Ascending aorta (tissue), 2 donors: ENCODE data around the gene FRRS1L. TPM values are rescaled to one million over a fixed set of nuclear protein-coding genes. Genes with fewer than 3 reads are reported as not detected.

Source experiments
- DNase-seq, 2 donors: peaks; one replicate each; pipeline ENCODE4 v3.0.0-alpha.2; 2019; ENCODE audit warnings: low spot score in 2 of 2
- H3K27ac ChIP-seq, 2 donors: fragments of 200-600 bp; sonication (generic); one replicate each; pipeline ENCODE4 v1.5.1; 2016 to 2017; ENCODE audit warnings: mild to moderate bottlenecking in 1 of 2
- H3K27me3 ChIP-seq: fragments of 200-600 bp; sonication (generic); one replicate; pipeline ENCODE4 v1.5.1; 2017
- H3K36me3 ChIP-seq, 2 donors: fragments of 200-600 bp; sonication (generic); one replicate each; pipeline ENCODE4 v1.5.1; 2016
- H3K4me1 ChIP-seq, 2 donors: fragments of 200-600 bp; sonication (generic); one replicate each; pipeline ENCODE4 v1.5.1; 2016 to 2017; ENCODE audit warnings: mild to moderate bottlenecking in 1 of 2
- H3K4me3 ChIP-seq, 2 donors: fragments of 200-600 bp; sonication (generic); one replicate each; pipeline ENCODE4 v1.5.1; 2016 to 2017; ENCODE audit warnings: mild to moderate bottlenecking in 1 of 2
- H3K9me3 ChIP-seq, 2 donors: fragments of 200-600 bp; sonication (generic); one replicate each; pipeline ENCODE4 v1.5.1; 2016
- intact Hi-C: fragments of 100-400 bp; cut with DNase I; formaldehyde crosslinking; loops from one replicate; pipeline ENCODE4 v1.15.1; 2023
- total RNA-seq: library from RNA; depleted of rRNA; stranded (reverse); fragments of >200 nt; gene quantifications from one replicate; pipeline ENCODE4 v1.1.0, GENCODE V29; 2016
- TF ChIP-seq, protein P1 (sequence below), 3 experiments: fragments of 200-600 bp in 2 of 3; fragments of 450-650 bp in 1 of 3; sonication (generic) in 2 of 3; IDR thresholded peaks; one replicate each; pipeline ENCODE4 v1.5.1; 2016 to 2019; ENCODE audit warnings: antibody characterized with exemption in 3 of 3, mild to moderate bottlenecking in 1 of 3, moderate library complexity in 1 of 3

Gene FRRS1L
- total RNA-seq, 1 donor from 2014 or later: 0.11 TPM

DNA sequence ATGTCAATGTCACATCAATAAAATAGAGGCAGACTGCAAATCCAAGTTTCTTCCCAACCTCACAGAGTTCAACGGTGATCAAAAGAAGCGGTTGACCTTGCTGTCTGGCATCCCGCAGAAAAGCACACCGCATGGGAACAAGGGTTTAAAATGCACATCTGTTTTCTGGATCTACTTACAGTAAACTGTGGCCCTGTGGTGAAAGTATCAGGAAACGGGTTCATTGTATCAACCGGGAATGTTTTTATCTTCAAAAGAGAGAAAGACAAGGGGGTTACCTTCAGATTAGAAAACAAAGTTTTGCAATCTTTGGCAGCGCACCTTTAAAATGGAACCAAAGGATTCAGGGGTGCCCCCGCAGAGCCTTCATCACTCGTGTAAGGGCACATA, 15.5 kb upstream of the FRRS1L start:
- Histone ChIP-seq H3K27ac (no peak overlapping the region), H3K9me3 (no peaks in the 10 kb centered on the region), H3K4me1 (no peaks in the 10 kb centered on the region), H3K27me3 (no peaks in the 10 kb centered on the region), H3K4me3 (no peak overlapping the region), H3K36me3 (no peaks in the 10 kb centered on the region)
- TF ChIP-seq, protein P1, sequence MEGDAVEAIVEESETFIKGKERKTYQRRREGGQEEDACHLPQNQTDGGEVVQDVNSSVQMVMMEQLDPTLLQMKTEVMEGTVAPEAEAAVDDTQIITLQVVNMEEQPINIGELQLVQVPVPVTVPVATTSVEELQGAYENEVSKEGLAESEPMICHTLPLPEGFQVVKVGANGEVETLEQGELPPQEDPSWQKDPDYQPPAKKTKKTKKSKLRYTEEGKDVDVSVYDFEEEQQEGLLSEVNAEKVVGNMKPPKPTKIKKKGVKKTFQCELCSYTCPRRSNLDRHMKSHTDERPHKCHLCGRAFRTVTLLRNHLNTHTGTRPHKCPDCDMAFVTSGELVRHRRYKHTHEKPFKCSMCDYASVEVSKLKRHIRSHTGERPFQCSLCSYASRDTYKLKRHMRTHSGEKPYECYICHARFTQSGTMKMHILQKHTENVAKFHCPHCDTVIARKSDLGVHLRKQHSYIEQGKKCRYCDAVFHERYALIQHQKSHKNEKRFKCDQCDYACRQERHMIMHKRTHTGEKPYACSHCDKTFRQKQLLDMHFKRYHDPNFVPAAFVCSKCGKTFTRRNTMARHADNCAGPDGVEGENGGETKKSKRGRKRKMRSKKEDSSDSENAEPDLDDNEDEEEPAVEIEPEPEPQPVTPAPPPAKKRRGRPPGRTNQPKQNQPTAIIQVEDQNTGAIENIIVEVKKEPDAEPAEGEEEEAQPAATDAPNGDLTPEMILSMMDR (IDR thresholded peaks at IDR 0.05): no peak
- DNase-seq: peak in 1 of 2 donors; percentile 19
- intact Hi-C loops: no loop called here

DNA sequence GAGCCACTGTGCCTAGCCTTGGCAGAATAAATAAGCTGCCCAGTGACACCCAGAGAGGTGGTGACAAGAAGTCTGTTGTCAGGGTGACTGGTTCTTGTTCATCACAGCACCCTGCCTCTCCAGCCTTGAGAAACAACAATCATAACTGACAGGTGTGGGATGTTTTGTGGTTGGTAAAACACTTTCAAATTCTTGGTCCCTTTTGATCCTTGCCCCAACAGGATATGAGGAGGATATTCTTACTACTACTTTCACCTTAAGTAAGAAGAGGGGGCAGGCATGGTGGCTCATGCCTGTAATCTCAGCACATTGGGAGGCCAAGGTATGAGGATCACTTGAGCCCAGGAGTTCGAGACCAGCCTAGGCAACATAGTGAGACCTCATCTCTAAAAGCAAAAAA, 14.2 kb upstream of the FRRS1L start:
- no peak overlapping the region for H3K27ac ChIP-seq
- no peak for DNase-seq
- no peaks in the 10 kb centered on the region for H3K4me1 ChIP-seq
- no peaks in the 10 kb centered on the region for H3K36me3 ChIP-seq
- H3K27me3 ChIP-seq: no peaks in the 10 kb centered on the region
- H3K4me3 ChIP-seq: no peak overlapping the region
- TF ChIP-seq, protein P1 (IDR thresholded peaks at IDR 0.05): no peak
- intact Hi-C loops: no loop called here
- no peaks in the 10 kb centered on the region for H3K9me3 ChIP-seq

DNA sequence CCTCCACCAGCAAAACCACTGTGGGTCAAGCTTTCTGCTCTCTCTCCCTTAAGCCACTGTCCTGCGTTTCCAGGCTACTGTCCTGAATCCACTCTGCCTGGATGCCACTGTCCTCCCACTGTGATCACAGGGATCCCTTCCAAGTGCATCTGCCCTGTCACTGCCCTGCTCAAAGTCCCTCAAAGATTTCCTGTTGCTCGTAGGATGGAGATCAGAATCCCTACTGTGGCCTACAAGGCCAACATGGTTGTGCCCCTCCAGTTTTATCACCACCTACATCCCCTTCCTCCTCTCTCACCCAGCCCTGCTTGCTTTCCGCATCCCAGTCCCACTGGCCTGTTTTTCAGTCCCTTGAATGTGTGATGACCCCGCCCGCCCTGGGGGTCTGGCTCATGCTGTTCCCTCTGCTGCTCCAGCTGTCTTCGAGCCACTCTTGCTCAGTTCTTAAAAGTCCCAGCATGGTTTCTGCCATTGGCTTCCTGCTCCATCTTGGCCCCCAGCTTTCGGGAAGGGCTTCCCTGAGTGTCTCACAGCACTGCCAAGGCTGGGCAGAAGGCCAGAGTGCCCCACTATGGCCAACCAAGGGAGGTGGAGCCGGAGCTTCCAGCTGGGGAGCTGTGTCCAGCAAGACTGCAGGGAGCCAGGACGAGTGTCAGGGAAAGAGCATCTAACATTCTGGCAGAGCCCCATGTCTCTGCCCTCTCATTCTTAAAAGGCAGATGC, 12.9 kb upstream of the FRRS1L start:
- Histone ChIP-seq H3K9me3 (no peaks in the 10 kb centered on the region), H3K4me1 (no peaks in the 10 kb centered on the region), H3K36me3 (no peaks in the 10 kb centered on the region), H3K4me3 (no peak overlapping the region), H3K27ac (no peak overlapping the region), H3K27me3 (no peaks in the 10 kb centered on the region)
- intact Hi-C loops: no loop called here
- DNase-seq: no peak
- TF ChIP-seq, protein P1 (IDR thresholded peaks at IDR 0.05): no peak

DNA sequence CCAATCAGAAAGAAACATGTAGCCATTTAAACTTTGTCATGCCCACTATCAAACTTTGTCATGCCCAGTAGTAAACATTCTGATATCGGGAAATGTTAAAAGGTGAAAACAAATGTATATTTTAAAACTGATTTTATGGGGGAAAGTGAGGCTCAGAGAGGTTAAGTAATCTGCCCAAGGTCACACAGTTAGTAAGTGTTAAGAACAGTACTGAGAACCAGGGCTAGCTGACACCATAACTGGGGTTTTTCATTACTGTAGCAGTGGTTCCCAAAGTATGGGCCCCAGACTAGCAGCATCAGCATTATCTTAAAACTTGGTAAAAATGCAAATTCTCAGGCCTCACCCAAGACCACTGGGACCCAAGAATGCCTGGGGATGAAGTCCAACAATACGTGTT, 9.9 kb upstream of the FRRS1L start:
- TF ChIP-seq, protein P1 (IDR thresholded peaks at IDR 0.05): no peak
- Histone ChIP-seq H3K27ac (no peak overlapping the region), H3K27me3 (no peaks in the 10 kb centered on the region), H3K9me3 (no peaks in the 10 kb centered on the region), H3K4me3 (no peak overlapping the region), H3K36me3 (no peaks in the 10 kb centered on the region), H3K4me1 (no peaks in the 10 kb centered on the region)
- DNase-seq: no peak
- intact Hi-C loops: no loop called here

DNA sequence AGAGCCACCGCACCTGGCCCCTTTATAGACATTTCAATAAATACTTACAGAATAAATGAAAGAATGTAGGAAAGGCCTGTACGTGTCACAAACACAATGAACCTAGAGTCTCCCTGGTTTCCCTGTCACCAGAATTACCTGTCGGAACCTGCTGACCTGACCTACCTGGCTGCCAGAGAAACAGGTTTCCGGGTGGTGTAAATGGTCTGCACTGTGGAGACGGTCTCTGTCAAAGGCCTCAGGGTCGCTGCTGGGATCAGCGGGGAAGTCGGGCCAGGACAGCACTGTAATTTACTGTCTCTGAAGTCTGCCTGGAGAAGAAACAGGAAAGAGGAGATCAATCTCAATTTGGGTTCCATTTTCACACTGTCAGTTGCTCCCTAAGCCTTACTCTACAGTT, 9.3 kb upstream of the FRRS1L start:
- TF ChIP-seq, protein P1 (IDR thresholded peaks at IDR 0.05): no peak
- Histone ChIP-seq H3K4me1 (no peaks in the 10 kb centered on the region), H3K27me3 (no peaks in the 10 kb centered on the region), H3K36me3 (no peaks in the 10 kb centered on the region), H3K4me3 (no peak overlapping the region), H3K27ac (no peak overlapping the region), H3K9me3 (no peaks in the 10 kb centered on the region)
- intact Hi-C loops: no loop called here
- no peak for DNase-seq

DNA sequence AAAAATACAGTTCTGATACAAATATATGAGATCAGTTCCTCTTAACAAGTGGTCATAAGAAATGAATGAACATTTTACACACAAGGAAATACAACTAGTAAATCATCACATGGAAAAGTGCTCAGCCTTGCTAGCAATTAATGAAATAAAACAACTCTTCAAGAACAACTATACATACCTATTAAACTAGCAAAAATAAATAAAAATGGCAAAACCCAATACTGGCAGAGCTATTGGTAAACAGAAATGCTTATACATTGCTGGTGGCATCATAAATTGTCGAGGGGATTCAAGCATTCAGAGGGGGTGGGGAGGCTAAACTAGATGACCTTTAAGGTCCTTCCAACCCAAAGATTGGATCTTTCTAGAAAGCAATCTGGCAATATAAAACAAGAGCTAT, 5.9 kb upstream of the FRRS1L start:
- H3K27ac ChIP-seq: no peak overlapping the region
- intact Hi-C loops: no loop called here
- no peaks in the 10 kb centered on the region for H3K9me3 ChIP-seq
- no peaks in the 10 kb centered on the region for H3K27me3 ChIP-seq
- TF ChIP-seq, protein P1 (IDR thresholded peaks at IDR 0.05): no peak
- DNase-seq: no peak
- H3K36me3 ChIP-seq: no peaks in the 10 kb centered on the region
- H3K4me3 ChIP-seq: no peak overlapping the region
- no peaks in the 10 kb centered on the region for H3K4me1 ChIP-seq
